Hepatic stellate cell (primary cell): ENCODE data around the gene TFB1M.
A peak's percentile ranks its signal among the peaks of the same experiment; 100 is the strongest.
"Not testable (repeated sequence)": the region's sequence is repeated elsewhere in the genome, so short reads cannot be mapped to it uniquely, and the experiment has no call there.

Source experiments
- DNase-seq: peaks from one replicate; pipeline ENCODE4 v3.0.0; 2011; ENCODE audit warnings: low spot score

The TFB1M gene

DNA sequence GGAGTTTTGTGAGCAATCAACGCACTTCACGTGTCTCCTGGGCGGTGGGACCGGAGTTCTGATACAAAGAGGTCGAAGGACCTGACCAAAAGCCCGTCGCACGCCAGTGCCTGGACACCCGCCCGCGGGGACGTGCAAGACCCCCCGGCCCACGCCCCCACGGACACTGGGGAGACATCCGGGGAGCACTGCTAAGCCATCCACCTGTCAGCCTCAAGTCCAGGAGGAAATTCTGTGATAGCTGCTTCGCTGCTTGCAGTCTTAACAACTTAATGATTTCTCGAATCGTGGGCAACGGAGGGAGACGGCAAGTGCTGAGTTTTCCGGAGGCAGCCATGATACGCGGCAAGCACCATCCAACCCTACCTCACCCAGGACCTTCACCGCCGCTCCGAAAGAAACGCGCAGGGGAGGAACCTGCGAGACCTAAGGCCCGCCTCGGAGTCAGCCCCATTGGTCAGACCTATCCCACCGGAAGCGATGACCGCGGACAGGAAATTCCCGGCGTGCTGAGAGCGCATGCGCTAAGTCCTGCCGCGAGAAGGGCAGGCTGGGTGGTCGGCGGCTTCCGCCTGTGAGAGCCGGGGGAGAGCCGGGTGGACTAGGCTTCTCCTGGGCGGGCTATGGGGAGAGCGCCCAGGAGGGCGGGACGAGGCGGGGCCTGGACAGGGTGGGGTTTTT, at the start of gene TFB1M:
Gene TFB1M, minus strand, starts transcription at position 393 of the 681 bp plus-strand sequence. Its CDS starts 56 bp downstream, at position 337.
- peak; percentile 83 for DNase-seq

DNA sequence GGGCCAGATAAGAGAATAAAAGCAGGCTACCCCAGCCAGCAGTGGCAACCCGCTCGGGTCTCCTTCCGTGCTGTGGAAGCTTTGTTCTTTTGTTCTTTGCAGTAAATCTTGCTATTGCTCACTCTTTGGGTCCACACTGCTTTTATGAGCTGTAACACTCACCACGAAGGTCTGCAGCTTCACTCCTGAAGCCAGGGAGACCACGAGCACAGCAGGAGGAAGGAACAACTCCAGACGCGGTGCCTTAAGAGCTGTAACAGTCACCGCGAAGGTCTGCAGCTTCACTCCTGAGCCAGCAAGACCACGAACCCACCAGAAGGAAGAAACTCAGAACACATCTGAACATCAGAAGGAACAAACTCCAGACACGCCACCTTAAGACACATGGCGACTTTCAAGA, 49.7 kb upstream of the TFB1M start:
- DNase-seq, result not testable (repeated sequence)

DNA sequence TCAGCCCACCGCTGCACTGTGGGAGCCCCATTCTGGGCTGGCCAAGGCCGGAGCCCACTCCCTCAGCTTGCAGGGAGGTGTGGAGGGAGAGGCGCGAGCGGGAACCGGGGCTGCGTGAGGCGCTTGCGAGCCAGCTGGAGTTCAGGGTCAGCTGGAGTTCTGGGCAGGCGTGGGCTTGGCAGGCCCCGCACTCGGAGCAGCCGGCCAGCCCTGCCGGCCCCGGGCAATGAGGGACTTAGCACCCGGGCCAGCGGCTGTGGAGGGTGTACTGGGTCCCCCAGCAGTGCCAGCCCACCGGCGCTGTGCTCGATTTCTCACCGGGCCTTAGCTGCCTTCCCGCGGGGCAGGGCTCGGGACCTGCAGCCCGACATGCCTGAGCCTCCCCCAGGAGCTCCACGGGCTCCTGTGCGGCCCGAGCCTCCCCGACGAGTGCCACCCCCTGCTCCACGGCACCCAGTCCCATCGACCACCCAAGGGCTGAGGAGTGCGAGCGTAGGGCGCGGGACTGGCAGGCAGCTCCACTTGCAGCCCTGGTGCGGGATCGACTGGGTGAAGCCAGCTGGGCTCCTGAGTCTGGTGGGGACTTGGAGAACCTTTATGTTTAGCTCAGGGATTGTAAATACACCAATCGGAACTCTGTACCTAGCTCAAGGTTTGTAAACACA, 48.8 kb upstream of the TFB1M start:
- not testable (repeated sequence) for DNase-seq

DNA sequence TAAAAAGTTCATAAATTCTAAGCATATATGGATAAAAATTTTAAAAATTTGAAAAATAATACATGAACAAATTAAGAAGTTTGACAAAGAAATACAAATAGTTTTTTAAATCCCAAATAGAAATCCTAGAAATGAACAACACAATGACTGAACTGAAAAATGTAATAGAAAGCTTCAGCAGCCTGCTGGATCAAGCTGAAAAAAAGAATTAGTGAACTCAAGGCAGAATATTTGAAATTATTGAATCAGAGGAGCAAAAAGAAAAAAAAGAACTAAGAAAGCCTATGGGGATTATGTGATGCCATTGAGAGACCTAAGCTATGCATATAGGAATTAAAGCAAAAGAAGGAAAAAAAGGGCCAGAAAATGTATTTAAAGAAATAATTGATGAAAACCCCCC, 39.9 kb upstream of the TFB1M start:
- no peak for DNase-seq

GRCh38 chr6:155352811-155353210, 38.5 kb upstream of the TFB1M start:
- peak; percentile 29 for DNase-seq

GRCh38 chr6:155352130-155352420, 37.8 kb upstream of the TFB1M start:
- DNase-seq, result no peak

GRCh38 chr6:155351273-155352129, 37.2 kb upstream of the TFB1M start:
- DNase-seq, result no peak

GRCh38 chr6:155349956-155350355, 35.7 kb upstream of the TFB1M start:
- DNase-seq, result no peak

DNA sequence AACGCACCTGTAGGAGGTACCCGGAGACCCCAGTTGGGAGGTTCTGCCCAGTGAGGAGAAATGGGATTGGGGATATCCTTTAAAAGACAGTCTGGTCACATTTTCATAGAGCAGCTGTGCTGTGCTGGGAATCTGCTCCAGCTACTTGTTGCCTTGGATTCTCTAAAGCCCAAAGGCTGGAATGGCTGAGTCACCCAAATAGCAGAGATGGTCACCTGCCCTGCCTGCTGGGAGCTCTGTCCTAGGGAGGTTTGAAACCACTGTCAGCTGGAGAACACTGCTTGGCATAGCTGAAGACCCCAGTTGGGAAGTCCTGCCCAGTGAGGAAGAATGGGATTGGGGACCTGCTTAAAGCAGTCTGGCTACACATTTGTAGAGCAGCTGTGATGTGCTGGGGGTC, 34.8 kb upstream of the TFB1M start:
- peak; percentile 16 for DNase-seq

DNA sequence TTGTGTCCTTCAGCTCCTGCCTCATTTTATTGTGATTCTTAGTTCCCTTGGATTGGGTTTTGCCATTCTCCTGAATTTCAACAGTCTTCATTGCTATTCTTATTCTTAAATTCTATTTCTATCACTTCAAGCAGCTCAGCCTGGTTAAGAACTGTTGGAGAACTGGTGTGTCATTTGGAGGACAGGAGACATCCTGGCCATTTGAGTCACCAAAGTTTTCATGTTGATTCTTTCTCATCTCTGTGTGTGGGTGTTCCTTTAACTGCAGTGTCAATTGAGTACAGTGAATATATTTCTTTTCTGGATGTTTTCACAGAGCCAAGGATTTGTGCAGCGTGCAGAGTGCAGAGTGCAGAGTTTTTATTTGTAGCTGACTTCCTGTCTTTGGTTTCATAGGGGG, 33.5 kb upstream of the TFB1M start:
- no peak for DNase-seq

GRCh38 chr6:155346957-155347356, 32.7 kb upstream of the TFB1M start:
- no peak for DNase-seq

- no peak for DNase-seq
These were observed 30.2 kb upstream of the TFB1M start for GRCh38 chr6:155344341-155345006.

DNA sequence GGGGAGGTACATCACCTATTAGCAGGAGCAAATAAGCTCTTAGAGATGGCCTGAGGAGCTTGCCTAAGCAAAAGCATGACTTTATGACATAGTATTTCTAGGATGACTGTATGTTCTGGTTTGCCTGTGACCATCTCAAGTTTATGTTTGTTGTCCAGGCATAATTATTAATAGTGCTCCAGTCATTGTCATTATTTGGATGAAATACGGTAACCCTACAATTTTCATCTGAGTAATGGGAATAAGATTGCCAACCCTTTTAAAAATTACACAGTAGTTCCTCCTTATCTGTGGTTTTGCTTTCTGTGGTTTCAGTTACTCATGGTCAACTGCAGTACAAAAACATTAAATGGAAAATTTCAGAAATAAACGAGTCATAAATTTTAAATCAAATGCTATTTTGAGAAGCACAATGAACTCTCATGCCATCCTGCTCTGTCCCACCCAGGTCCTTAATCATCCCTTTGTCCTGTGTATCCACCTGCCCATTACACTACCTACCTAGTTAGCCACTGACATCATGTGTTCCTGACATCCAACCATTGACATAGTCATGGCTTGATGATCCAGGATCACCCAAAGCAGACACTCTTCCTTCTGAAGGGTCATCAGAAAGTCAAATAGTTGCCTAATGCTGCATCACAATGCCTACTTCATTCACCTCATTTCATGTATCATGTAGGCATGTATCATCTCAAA, 27.0 kb upstream of the TFB1M start:
- peak; percentile 19 for DNase-seq

DNA sequence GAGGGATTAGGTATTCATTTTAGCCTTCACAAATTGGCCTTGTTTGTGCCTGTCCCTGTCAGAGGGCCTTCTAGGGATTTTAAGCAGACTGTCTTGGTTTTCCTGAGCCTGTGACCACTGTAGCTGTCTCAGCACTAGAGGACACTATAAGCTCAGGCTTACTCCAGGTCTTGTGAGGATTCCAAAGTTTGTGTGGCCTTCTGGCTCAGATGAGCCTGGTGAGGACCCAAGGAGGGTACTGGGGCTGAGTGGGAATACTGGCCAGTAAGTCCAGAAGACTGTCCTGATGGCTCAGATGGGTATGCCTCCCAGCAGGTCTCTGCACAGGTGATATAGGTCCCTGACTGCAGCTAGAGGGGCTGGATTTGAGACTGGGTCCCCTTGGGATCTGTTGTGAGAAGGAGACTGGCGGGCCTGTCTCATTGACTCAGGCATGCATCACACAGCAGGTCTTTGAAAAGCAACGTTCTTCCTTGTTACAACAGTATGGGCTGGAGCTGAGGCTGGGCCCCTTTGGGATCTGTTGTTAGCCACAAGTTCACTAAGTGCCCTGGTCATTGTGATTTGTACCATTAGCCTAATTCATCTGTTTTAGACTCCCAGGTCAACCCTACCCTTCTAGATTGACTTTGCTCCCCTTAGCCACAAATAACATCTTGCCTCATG, 26.3 kb upstream of the TFB1M start:
- DNase-seq, result peak; percentile 51

DNA sequence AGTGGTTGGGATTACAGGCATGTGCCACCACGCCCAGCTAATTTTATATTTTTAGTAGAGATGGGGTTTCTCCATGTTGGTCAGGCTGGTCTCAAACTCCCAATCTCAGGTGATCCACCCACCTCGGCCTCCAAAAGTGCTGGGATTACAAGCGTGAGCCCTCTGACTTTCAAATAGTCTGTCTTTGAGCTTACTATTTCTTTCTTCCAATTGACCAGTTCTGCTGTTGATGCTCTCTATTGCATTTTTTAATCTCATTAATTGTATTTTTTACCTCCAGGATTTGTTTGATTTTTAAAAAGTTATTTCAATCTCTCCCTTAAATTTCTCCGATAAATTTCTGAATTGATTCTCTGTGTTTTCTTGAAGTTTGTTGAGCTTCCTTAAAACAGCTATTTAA, 25.6 kb upstream of the TFB1M start:
- DNase-seq, result not testable (repeated sequence)

- not testable (repeated sequence) for DNase-seq
These were observed 24.0 kb upstream of the TFB1M start for GRCh38 chr6:155338237-155338636.

DNA sequence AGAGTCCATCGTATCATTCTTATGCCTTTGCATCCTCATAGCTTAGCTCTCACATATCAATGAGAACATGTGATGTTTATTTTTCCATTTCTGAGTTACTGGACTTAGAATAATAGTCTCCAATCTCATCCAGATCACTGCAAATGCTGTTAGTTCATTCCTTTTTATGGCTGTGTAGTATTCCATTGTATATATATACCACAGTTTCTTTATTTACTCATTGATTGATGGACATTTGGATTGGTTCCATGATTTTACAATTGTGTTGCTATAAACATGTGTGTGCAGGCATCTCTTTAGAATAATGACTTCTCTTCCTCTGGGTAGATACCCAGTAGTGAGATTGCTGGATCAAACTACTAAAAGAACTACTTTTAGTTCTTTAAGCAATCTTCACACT, 21.0 kb upstream of the TFB1M start:
- no peak for DNase-seq

- not testable (repeated sequence) for DNase-seq
These were observed 19.8 kb upstream of the TFB1M start for GRCh38 chr6:155334073-155334472.

- DNase-seq, result no peak
These were observed 19.1 kb upstream of the TFB1M start for GRCh38 chr6:155333414-155333813.

- no peak for DNase-seq
These were observed 16.6 kb upstream of the TFB1M start for GRCh38 chr6:155330922-155331321.

DNA sequence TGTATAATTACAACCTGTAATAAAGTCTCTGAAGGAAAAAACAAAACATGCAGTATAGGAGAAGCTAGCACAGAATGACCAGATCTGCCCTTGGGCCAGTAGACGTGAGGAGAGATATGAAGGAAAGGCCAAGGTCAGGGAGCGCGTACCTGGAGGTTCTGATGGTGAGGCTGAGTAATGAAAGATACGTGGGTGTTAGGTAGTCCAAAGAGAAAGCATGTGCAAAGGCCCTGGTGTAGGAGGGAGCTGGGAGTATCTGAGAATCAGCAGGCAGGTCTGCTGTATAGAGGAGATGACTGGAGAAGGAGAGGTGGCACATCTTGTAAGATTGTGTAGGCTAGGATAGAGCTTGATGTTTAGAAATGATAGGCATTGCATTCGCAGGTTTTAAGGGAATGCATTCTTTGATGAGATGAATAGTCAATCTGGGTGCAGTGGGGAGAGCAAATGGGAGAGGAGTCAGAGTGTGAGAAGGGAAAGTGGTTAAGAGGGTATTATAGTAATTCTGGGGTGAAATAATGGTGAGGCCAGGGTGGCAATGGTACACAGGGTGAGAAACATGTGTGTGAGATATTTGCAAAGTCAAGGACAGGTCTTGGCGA, 15.9 kb upstream of the TFB1M start:
- no peak for DNase-seq
